WTC11 (cell line): ENCODE data around the gene PDE6H. TPM values are rescaled to one million over a fixed set of nuclear protein-coding genes. Genes with fewer than 3 reads are reported as not detected.

Experiments
- ATAC-seq: fragments of 200-7000 bp; cut with Tn5 transposase; 2 replicates; pipeline ENCODE4 v1.10.0; 2021; ENCODE audit warnings: mild to moderate bottlenecking, moderate library complexity
- CTCF ChIA-PET: fragments of 300-600 bp; sonication (Branson Sonifier 250); formaldehyde crosslinking; loops from one replicate; lab custom pipeline; 2021; ENCODE audit warnings: antibody characterized with exemption; lab: Charles Lee
- POLR2A ChIA-PET: fragments of 350-600 bp; sonication (Branson Sonifier 250); formaldehyde crosslinking; loops from one replicate; lab custom pipeline; 2021; ENCODE audit warnings: antibody characterized with exemption; lab: Charles Lee
- DNase-seq: peaks from one replicate; pipeline ENCODE4 v3.0.0; 2021; ENCODE audit warnings: low spot score
- H3K27ac Mint-ChIP-seq: 2 replicates; pipeline ENCODE4 v1.8.0; 2021; ENCODE audit warnings: mixed read lengths
- H3K27me3 Mint-ChIP-seq: 2 replicates; pipeline ENCODE4 v1.8.0; 2021; ENCODE audit warnings: low read depth, mild to moderate bottlenecking, moderate library complexity, mixed read lengths
- H3K36me3 Mint-ChIP-seq: 2 replicates; pipeline ENCODE4 v1.8.0; 2021; ENCODE audit warnings: mixed read lengths
- H3K4me1 Mint-ChIP-seq: 2 replicates; pipeline ENCODE4 v1.8.0; 2022; ENCODE audit warnings: mixed read lengths
- H3K4me3 Mint-ChIP-seq: 2 replicates; pipeline ENCODE4 v1.8.0; 2021; ENCODE audit warnings: mild to moderate bottlenecking, moderate library complexity, mixed read lengths
- H3K9me3 Mint-ChIP-seq: 2 replicates; pipeline ENCODE4 v1.8.0; 2021; ENCODE audit warnings: mixed read lengths
- ATF1 ChIP-seq: sonication (generic); formaldehyde crosslinking; IDR thresholded peaks from 2 replicates; pipeline ENCODE4 v1.8.1; 2023; ENCODE audit warnings: mild to moderate bottlenecking, moderate library complexity, missing genetic modification reagents
- CREB1 ChIP-seq: sonication (generic); formaldehyde crosslinking; IDR thresholded peaks from 2 replicates; pipeline ENCODE4 v1.8.0; 2023; ENCODE audit warnings: mild to moderate bottlenecking, missing genetic modification reagents
- ETV6 ChIP-seq: sonication (generic); formaldehyde crosslinking; IDR thresholded peaks from 2 replicates; pipeline ENCODE4 v1.8.1; 2022; ENCODE audit warnings: mild to moderate bottlenecking, missing genetic modification reagents
- GRHL2 ChIP-seq: fragments of 250-450 bp; sonication (Bioruptor Pico); IDR thresholded peaks from 2 replicates; pipeline ENCODE4 v1.8.0; 2022; ENCODE audit warnings: mild to moderate bottlenecking, moderate library complexity; ENCODE audit not compliant: insufficient replicate concordance, severe bottlenecking
- NR3C1 ChIP-seq: sonication (generic); formaldehyde crosslinking; conservative IDR thresholded peaks from 2 replicates; pipeline ENCODE4 v1.8.1; 2023; ENCODE audit warnings: low read depth, mild to moderate bottlenecking, missing genetic modification reagents
- OVOL2 ChIP-seq: fragments of 250-450 bp; sonication (Bioruptor Pico); IDR thresholded peaks from 2 replicates; pipeline ENCODE4 v1.9.0; 2021; ENCODE audit warnings: mild to moderate bottlenecking, borderline replicate concordance
- PRDM15 ChIP-seq: sonication (generic); formaldehyde crosslinking; IDR thresholded peaks from 2 replicates; pipeline ENCODE4 v1.8.0; 2022; ENCODE audit warnings: missing genetic modification reagents
- PRRX2 ChIP-seq: fragments of 250-450 bp; sonication (Bioruptor Pico); IDR thresholded peaks from 2 replicates; pipeline ENCODE4 v1.8.0; 2021; ENCODE audit warnings: mild to moderate bottlenecking
- SMAD4 ChIP-seq: sonication (generic); formaldehyde crosslinking; IDR thresholded peaks from 2 replicates; pipeline ENCODE4 v1.8.0; 2022; ENCODE audit warnings: mild to moderate bottlenecking, missing genetic modification reagents
- STAT6 ChIP-seq: sonication (generic); formaldehyde crosslinking; conservative IDR thresholded peaks from 2 replicates; pipeline ENCODE4 v1.8.1; 2023; ENCODE audit warnings: mild to moderate bottlenecking, low read depth, missing genetic modification reagents, moderate library complexity
- ZMAT4 ChIP-seq: fragments of 250-450 bp; sonication (Bioruptor Pico); IDR thresholded peaks from 2 replicates; pipeline ENCODE4 v1.9.0; 2021; ENCODE audit warnings: mild to moderate bottlenecking
- ZNF121 ChIP-seq: sonication (generic); formaldehyde crosslinking; IDR thresholded peaks from 2 replicates; pipeline ENCODE4 v1.8.0; 2023; ENCODE audit warnings: missing genetic modification reagents
- ZNF219 ChIP-seq: sonication (generic); formaldehyde crosslinking; IDR thresholded peaks from 2 replicates; pipeline ENCODE4 v1.8.0; 2023; ENCODE audit warnings: missing genetic modification reagents, mild to moderate bottlenecking, borderline replicate concordance
- ZSCAN18 ChIP-seq: fragments of 250-450 bp; sonication (Bioruptor Pico); IDR thresholded peaks from 2 replicates; pipeline ENCODE4 v2.1.2; 2022; ENCODE audit warnings: mild to moderate bottlenecking, moderate library complexity
- total RNA-seq: library from RNA; stranded (reverse); gene quantifications from 3 replicates; pipeline ENCODE4 v1.2.3, GENCODE V29; 2021

The PDE6H gene
- total RNA-seq, 1 experiment from 2014 or later: not detected

GRCh38 chr12:14976658-14977057, 3.8 kb downstream of the PDE6H start:
- no peaks in the 10 kb centered on the region for H3K27me3 Mint-ChIP-seq
- no peak overlapping the region for H3K27ac Mint-ChIP-seq
- CTCF ChIA-PET: no interaction called here
- H3K36me3 Mint-ChIP-seq: no peaks in the 10 kb centered on the region
- POLR2A ChIA-PET: no interaction called here
- ATAC-seq (no peak), DNase-seq (no peak)
- TF ChIP-seq ETV6 (CRISPR knock-in tag) (no peak), PRDM15 (CRISPR knock-in tag) (no peak), OVOL2 (CRISPR knock-in tag) (no peak), ZNF121 (CRISPR knock-in tag) (no peak), GRHL2 (no peak)
- H3K4me1 Mint-ChIP-seq: no peaks in the 10 kb centered on the region
- no peak overlapping the region for H3K4me3 Mint-ChIP-seq
- no peaks in the 10 kb centered on the region for H3K9me3 Mint-ChIP-seq

GRCh38 chr12:14979468-14979867, 6.6 kb downstream of the PDE6H start:
- no peak for ATAC-seq
- 0 out of 2 replicates have a peak, but pooled peaks cover under 1% of the 10 kb centered on the region for H3K4me1 Mint-ChIP-seq
- no peak overlapping the region for H3K4me3 Mint-ChIP-seq
- no peaks in the 10 kb centered on the region for H3K36me3 Mint-ChIP-seq
- DNase-seq: no peak
- H3K9me3 Mint-ChIP-seq: no peaks in the 10 kb centered on the region
- ChIA-PET POLR2A (no interaction called here), CTCF (no interaction called here)
- H3K27ac Mint-ChIP-seq: no peak overlapping the region
- TF ChIP-seq NR3C1 (no peak), ZMAT4 (CRISPR knock-in tag) (no peak), CREB1 (CRISPR knock-in tag) (no peak), ZSCAN18 (no peak), PRDM15 (CRISPR knock-in tag) (no peak)
- H3K27me3 Mint-ChIP-seq: no peaks in the 10 kb centered on the region

- no peak for ATAC-seq
- CTCF ChIA-PET: no interaction called here
- no peak overlapping the region for H3K4me3 Mint-ChIP-seq
- H3K27me3 Mint-ChIP-seq: no peaks in the 10 kb centered on the region
- no peaks in the 10 kb centered on the region for H3K9me3 Mint-ChIP-seq
- H3K4me1 Mint-ChIP-seq: 0 out of 2 replicates have a peak, but pooled peaks cover 2% of the 10 kb centered on the region
- POLR2A ChIA-PET: no interaction called here
- no peak overlapping the region for H3K27ac Mint-ChIP-seq
- no peaks in the 10 kb centered on the region for H3K36me3 Mint-ChIP-seq
- DNase-seq: no peak
- TF ChIP-seq ZNF219 (CRISPR knock-in tag): no peak
- no peak for TF ChIP-seq STAT6 (CRISPR knock-in tag)
- TF ChIP-seq SMAD4 (CRISPR knock-in tag): no peak
- TF ChIP-seq ATF1 (CRISPR knock-in tag): no peak
- TF ChIP-seq PRRX2: no peak
Measured at GRCh38 chr12:14981049-14981448, 8.2 kb downstream of the PDE6H start.
